H1 (cell line): ENCODE measurements around the gene SNHG17. TPM values are rescaled to one million over a fixed set of nuclear protein-coding genes. Genes with fewer than 3 reads are reported as not detected.

Experiments used
- CTCF ChIA-PET: fragments of 300-600 bp; sonication (Branson Sonifier 250); formaldehyde crosslinking; loops from one replicate; lab custom pipeline; 2021; ENCODE audit not compliant: partially characterized antibody; lab: Charles Lee
- POLR2A ChIA-PET: fragments of 300-600 bp; sonication (Branson Sonifier 250); formaldehyde crosslinking; loops from one replicate; lab custom pipeline; 2021; ENCODE audit warnings: inconsistent platforms; ENCODE audit not compliant: partially characterized antibody; lab: Charles Lee
- DNase-seq, 2 experiments: peaks; one replicate each; pipeline versions ENCODE4 v3.0.0 to v3.0.0-alpha.2; 2010 to 2022; ENCODE audit warnings: low spot score in 2 of 2, low read depth in 1 of 2, mixed read lengths in 1 of 2
- FAIRE-seq: peaks from 2 replicates; lab custom pipeline; 2011; peaks lifted over from hg19 to GRCh38; lab: Jason Lieb, UNC
- H2AFZ ChIP-seq: 2 replicates; pipeline ENCODE4 v1.8.1; 2012; ENCODE audit warnings: low read length, inconsistent platforms
- H2AK5ac ChIP-seq: 2 replicates; pipeline ENCODE4 v1.6.1; 2013; ENCODE audit warnings: low read depth, low read length
- H2BK120ac ChIP-seq: replicated peaks from 2 replicates; pipeline ENCODE3; 2013; ENCODE audit warnings: low read depth, low read length, inconsistent platforms
- H2BK12ac ChIP-seq: 2 replicates; pipeline ENCODE4 v1.6.1; 2013; ENCODE audit warnings: low read depth, low read length
- H2BK15ac ChIP-seq: 2 replicates; pipeline ENCODE4 v1.6.1; 2013; ENCODE audit warnings: low read length
- H2BK20ac ChIP-seq: 2 replicates; pipeline ENCODE4 v1.6.1; 2013; ENCODE audit warnings: low read length
- H2BK5ac ChIP-seq: 2 replicates; pipeline ENCODE4 v1.6.1; 2013; ENCODE audit warnings: low read depth, low read length
- H3K14ac ChIP-seq: 2 replicates; pipeline ENCODE4 v1.6.1; 2013; ENCODE audit warnings: inconsistent platforms; ENCODE audit not compliant: insufficient read length
- H3K18ac ChIP-seq: 2 replicates; pipeline ENCODE4 v1.6.1; 2013; ENCODE audit warnings: low read length; ENCODE audit errors: extremely low read depth
- H3K23ac ChIP-seq: 2 replicates; pipeline ENCODE4 v1.6.1; 2013; ENCODE audit warnings: inconsistent platforms; ENCODE audit not compliant: insufficient read length
- H3K23me2 ChIP-seq: 2 replicates; pipeline ENCODE4 v1.6.1; 2013; ENCODE audit warnings: low read depth, low read length
- H3K27ac ChIP-seq: 2 replicates; pipeline ENCODE4 v1.6.1; 2011; ENCODE audit warnings: low read depth, low read length, inconsistent platforms
- H3K27me3 ChIP-seq, 4 experiments: replicated peaks in 1 of 4; 1 replicate in 1 of 4; 2 replicates in 3 of 4; pipeline versions ENCODE4 v1.6.1 to v1.8.1; 2011 to 2013; ENCODE audit warnings: low read length in 3 of 4, mild to moderate bottlenecking in 3 of 4, inconsistent platforms in 2 of 4, mixed read lengths in 2 of 4, moderate library complexity in 1 of 4; ENCODE audit not compliant: control insufficient read depth in 3 of 4, insufficient read depth in 3 of 4; ENCODE audit errors: extremely low read depth in 1 of 4
- H3K36me3 ChIP-seq, 4 experiments: 2 replicates each; pipeline versions ENCODE4 v1.6.1 to v1.8.1; 2011 to 2013; ENCODE audit warnings: mild to moderate bottlenecking in 4 of 4, low read length in 3 of 4, moderate library complexity in 2 of 4, control low read depth in 1 of 4, inconsistent platforms in 1 of 4; ENCODE audit not compliant: insufficient read depth in 4 of 4, control insufficient read depth in 2 of 4
- H3K4ac ChIP-seq: replicated peaks from 2 replicates; pipeline ENCODE3; 2013; ENCODE audit warnings: low read length, low read depth, mixed read lengths, inconsistent platforms; ENCODE audit not compliant: insufficient read length
- H3K4me1 ChIP-seq, 4 experiments: replicated peaks in 1 of 4; 1 replicate in 1 of 4; 2 replicates in 3 of 4; pipeline versions ENCODE4 v1.6.1 to v1.8.1; 2011 to 2013; ENCODE audit warnings: low read length in 3 of 4, inconsistent platforms in 2 of 4, mixed read lengths in 1 of 4; ENCODE audit not compliant: insufficient read depth in 4 of 4, control insufficient read depth in 3 of 4
- H3K4me2 ChIP-seq, 2 experiments: 2 replicates each; pipeline versions ENCODE4 v1.6.1 to v1.8.1; 2011 to 2013; ENCODE audit warnings: low read depth in 2 of 2, low read length in 2 of 2, control low read depth in 1 of 2, inconsistent platforms in 1 of 2, mild to moderate bottlenecking in 1 of 2; ENCODE audit not compliant: insufficient read depth in 1 of 2
- H3K4me3 ChIP-seq, 4 experiments: fragments of 200-600, 300-600 bp in 1 of 4; sonication (generic), shearing (Covaris generic), sonication (Bioruptor Twin) in 1 of 4; 2 replicates each; pipeline versions ENCODE4 v1.5.1 to v1.8.1; 2011 to 2016; ENCODE audit warnings: low read length in 4 of 4, low read depth in 3 of 4, control low read depth in 2 of 4, inconsistent platforms in 2 of 4, mild to moderate bottlenecking in 2 of 4, mixed read lengths in 1 of 4, moderate library complexity in 1 of 4; ENCODE audit not compliant: insufficient read depth in 2 of 4; ENCODE audit errors: extremely low read depth in 1 of 4
- H3K56ac ChIP-seq: replicated peaks from 2 replicates; pipeline ENCODE3; 2013; ENCODE audit warnings: low read depth, mild to moderate bottlenecking, mixed read lengths, low read length, inconsistent platforms; ENCODE audit not compliant: insufficient read length
- H3K79me1 ChIP-seq: 2 replicates; pipeline ENCODE4 v1.6.1; 2013; ENCODE audit warnings: low read depth, low read length, control low read depth
- H3K79me2 ChIP-seq, 2 experiments: 2 replicates each; pipeline versions ENCODE4 v1.6.1 to v1.8.1; 2012 to 2013; ENCODE audit warnings: low read length in 2 of 2, mild to moderate bottlenecking in 2 of 2, inconsistent platforms in 1 of 2; ENCODE audit not compliant: insufficient read depth in 2 of 2, control insufficient read depth in 1 of 2
- H3K9ac ChIP-seq, 4 experiments: replicated peaks in 1 of 4; 1 replicate in 1 of 4; 2 replicates in 3 of 4; pipeline versions ENCODE4 v1.6.1 to v1.8.1; 2011 to 2013; ENCODE audit warnings: low read depth in 3 of 4, low read length in 3 of 4, control low read depth in 2 of 4, mild to moderate bottlenecking in 2 of 4, moderate library complexity in 2 of 4, inconsistent platforms in 1 of 4; ENCODE audit errors: extremely low read depth in 1 of 4
- H3K9me3 ChIP-seq, 2 experiments: 2 replicates each; pipeline versions ENCODE4 v1.6.1 to v1.8.1; 2012 to 2013; ENCODE audit warnings: mild to moderate bottlenecking in 2 of 2, moderate library complexity in 2 of 2, control low read depth in 1 of 2, inconsistent platforms in 1 of 2, low read depth in 1 of 2, low read length in 1 of 2, mixed read lengths in 1 of 2; ENCODE audit not compliant: insufficient read depth in 2 of 2
- H4K20me1 ChIP-seq, 2 experiments: replicated peaks in 1 of 2; 2 replicates each; pipeline versions ENCODE3 to v1.8.1; 2011 to 2013; ENCODE audit warnings: inconsistent platforms in 2 of 2, low read length in 2 of 2, mild to moderate bottlenecking in 1 of 2; ENCODE audit not compliant: insufficient read depth in 2 of 2, control insufficient read depth in 1 of 2
- H4K5ac ChIP-seq: 2 replicates; pipeline ENCODE4 v1.6.1; 2013; ENCODE audit warnings: low read length, low read depth, mixed read lengths, inconsistent platforms; ENCODE audit not compliant: insufficient read length
- H4K8ac ChIP-seq: 2 replicates; pipeline ENCODE4 v1.8.0; 2013; ENCODE audit warnings: mild to moderate bottlenecking, moderate library complexity, low read length, inconsistent platforms; ENCODE audit not compliant: insufficient read depth; ENCODE audit errors: extremely low read depth
- H4K91ac ChIP-seq: replicated peaks from 2 replicates; pipeline ENCODE3; 2013; ENCODE audit warnings: low read length, mixed read lengths, inconsistent platforms; ENCODE audit not compliant: insufficient read length
- KDM1A ChIP-seq: fragments of 200-600, 300-600 bp; sonication (generic); IDR thresholded peaks from 2 replicates; pipeline ENCODE4 v1.7.1; 2016; ENCODE audit warnings: mild to moderate bottlenecking, low read length, borderline replicate concordance
- TAF7 ChIP-seq: optimal IDR thresholded peaks from 2 replicates; pipeline ENCODE3; 2011; ENCODE audit warnings: low read depth, mild to moderate bottlenecking, inconsistent platforms, low read length, moderate library complexity, borderline replicate concordance
- WGBS, 2 experiments: shearing (Covaris generic) in 1 of 2; methylation state at CpG; one replicate each; pipeline versions ENCODE4 v1.1.6 to v1.1.7; 2013 to 2015; ENCODE audit warnings: low lambda C conversion rate in 2 of 2, mixed read lengths in 2 of 2, inconsistent platforms in 1 of 2, low coverage in 1 of 2, missing lambda C conversion rate in 1 of 2; ENCODE audit not compliant: insufficient replicate concordance in 2 of 2, insufficient coverage in 1 of 2, insufficient read length in 1 of 2; ENCODE audit errors: extremely low coverage in 1 of 2, missing lambda C conversion rate in 1 of 2; 5-methylcytosine and 5-hydroxymethylcytosine counted together
- polyA plus RNA-seq, 7 experiments: library from polyadenylated mRNA; depleted of rRNA in 3 of 7; stranded (reverse) in 5 of 7; unstranded in 2 of 7; fragments of >200 nt in 5 of 7; fragments of 200-250 nt in 2 of 7; gene quantifications; 1 replicate in 5 of 7; 2 replicates in 1 of 7; 4 replicates in 1 of 7; pipeline versions ENCODE4 v1.2.1 to v1.2.3, GENCODE V29; 2011 to 2013; ENCODE audit warnings: missing spikeins in 2 of 7, mixed read lengths in 2 of 7
- total RNA-seq: library from RNA; stranded (reverse); fragmentation: NEBNext Ultra II Directional; extraction: Animal tissue kit (Norgen Biotek cat#: 25700); gene quantifications from 2 replicates; pipeline ENCODE4 v1.2.1, GENCODE V29; 2021

The SNHG17 gene
- total and polyA plus RNA-seq, 2 of the 8 experiments (the other 6 are each of a cell fraction or from before 2014, with no cell fraction given) = 59.4 to 59.8 TPM

DNA sequence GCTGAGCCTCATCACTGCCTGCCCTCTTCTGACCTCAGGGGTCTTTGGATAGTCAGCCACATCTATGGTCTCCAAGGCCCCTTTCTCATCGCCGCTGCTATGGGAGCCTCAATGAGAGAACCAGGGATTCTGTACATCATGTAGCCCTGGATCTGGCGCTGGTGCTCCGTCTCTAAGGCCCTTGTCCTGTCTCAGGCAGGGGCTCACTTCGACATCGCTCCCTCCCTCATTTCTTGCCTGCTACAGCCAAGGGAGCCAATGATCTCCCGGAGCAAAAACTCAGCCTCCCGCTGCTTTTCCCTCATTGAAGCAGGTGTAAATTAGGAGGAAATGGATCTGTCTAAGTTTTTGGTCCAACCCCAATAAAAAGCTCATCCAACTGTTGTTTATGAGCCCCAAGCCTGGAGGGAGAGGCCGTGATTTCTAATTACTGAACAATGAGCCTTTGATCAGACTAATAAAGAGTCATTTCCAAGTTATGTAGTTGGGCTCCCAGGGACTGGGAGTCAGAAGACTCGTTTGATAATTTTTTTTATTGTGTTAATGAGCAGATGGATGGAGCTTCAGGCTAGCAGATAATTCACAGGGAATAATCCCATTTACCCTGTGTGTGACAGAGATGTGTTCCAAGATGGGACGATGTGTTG is 58.0 kb downstream of the SNHG17 start:
- no peaks in the 10 kb centered on the region for H3K27me3 ChIP-seq
- H2BK15ac ChIP-seq = no peak overlapping the region
- H2BK12ac ChIP-seq = no peak overlapping the region
- FAIRE-seq (no peak), DNase-seq (no peak)
- no peaks in the 10 kb centered on the region for H3K79me1 ChIP-seq
- no peak overlapping the region for H3K23ac ChIP-seq
- H3K27ac ChIP-seq = no peak overlapping the region
- H3K4ac ChIP-seq = no peak overlapping the region
- H4K20me1 ChIP-seq = no peaks in the 10 kb centered on the region
- no peaks in the 10 kb centered on the region for H3K23me2 ChIP-seq
- TF ChIP-seq TAF7 (no peak), KDM1A (no peak)
- no peaks in the 10 kb centered on the region for H3K36me3 ChIP-seq
- no peak overlapping the region for H4K8ac ChIP-seq
- H3K4me2 ChIP-seq = no peak overlapping the region
- no peak overlapping the region for H3K18ac ChIP-seq
- no peak overlapping the region for H3K56ac ChIP-seq
- no peak overlapping the region for H2AK5ac ChIP-seq
- no peak overlapping the region for H3K14ac ChIP-seq
- H2BK20ac ChIP-seq = no peak overlapping the region
- H3K4me1 ChIP-seq = no peaks in the 10 kb centered on the region
- ChIA-PET CTCF (interaction anchor here (0.8 to 9.9 kb wide), 9 partner anchors 10 to 134 kb away, joined by 3 to 90 read pairs (median 3); no protein-coding TSS in a partner anchor), POLR2A (interaction anchor here (1.6 kb wide), 1 partner anchor 42 kb away, joined by 3 read pairs; no protein-coding TSS in a partner anchor)
- H3K9ac ChIP-seq = no peak overlapping the region
- no peak overlapping the region for H4K91ac ChIP-seq
- no peak overlapping the region for H2AFZ ChIP-seq
- WGBS, 2 experiments = 93% methylated on average over 11 of the region's 11 CpGs; no CpG with 5 or more reads in 1 of the 2 experiments
- no peaks in the 10 kb centered on the region; a peak in 1 of 4 replicates for H3K9me3 ChIP-seq
- H2BK5ac ChIP-seq = no peak overlapping the region
- H4K5ac ChIP-seq = no peak overlapping the region
- no peak overlapping the region for H3K4me3 ChIP-seq
- no peaks in the 10 kb centered on the region for H3K79me2 ChIP-seq
- no peak overlapping the region for H2BK120ac ChIP-seq
